Cortex of kidney (tissue), 1 donor: ENCODE results near the gene TTC39C.

Source experiments
- DNase-seq: peaks from one replicate; lab custom pipeline; 2025; lab: John Stamatoyannopoulos, UW

TTC39C gene

DNA sequence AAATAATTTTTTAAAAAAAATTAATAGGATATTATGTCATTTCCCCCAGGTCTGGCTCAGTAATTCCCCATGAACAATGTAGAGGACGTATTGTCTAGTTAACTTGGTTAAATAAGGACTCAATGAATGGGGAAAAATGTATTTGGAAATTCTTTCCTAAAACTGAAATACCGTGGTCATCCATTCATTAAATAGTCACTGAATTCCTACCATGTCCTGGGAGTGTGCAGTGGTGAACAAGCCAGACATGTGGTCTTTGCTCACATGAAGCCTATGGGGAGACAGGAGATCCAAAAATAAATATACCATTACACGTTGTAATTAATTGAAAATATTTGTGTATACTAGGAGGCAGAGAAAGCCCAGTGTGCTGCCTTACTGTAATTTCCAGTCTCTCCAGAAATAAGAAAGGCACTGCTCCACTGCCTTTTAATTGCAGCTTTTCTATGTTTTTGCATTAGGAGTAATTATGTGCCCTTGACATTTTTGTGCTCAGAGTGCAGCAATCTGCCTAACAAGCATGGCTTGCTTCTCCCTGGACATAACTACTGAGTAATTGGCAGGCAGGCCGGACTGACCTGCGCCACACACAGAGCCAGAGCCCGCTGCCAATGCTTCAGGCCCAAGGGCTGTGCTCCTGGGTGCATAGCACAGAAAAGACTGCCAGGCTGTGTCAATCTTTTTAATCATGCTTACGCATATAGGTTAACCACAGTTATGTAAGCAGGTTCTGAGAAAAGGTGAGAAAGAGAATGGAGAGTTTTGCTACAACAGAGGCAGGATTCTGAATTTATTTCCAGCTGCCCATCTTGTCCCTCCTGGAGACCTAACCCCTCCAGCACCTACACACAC lies 22.2 kb upstream of the TTC39C start:
- DNase-seq = no peak

DNA sequence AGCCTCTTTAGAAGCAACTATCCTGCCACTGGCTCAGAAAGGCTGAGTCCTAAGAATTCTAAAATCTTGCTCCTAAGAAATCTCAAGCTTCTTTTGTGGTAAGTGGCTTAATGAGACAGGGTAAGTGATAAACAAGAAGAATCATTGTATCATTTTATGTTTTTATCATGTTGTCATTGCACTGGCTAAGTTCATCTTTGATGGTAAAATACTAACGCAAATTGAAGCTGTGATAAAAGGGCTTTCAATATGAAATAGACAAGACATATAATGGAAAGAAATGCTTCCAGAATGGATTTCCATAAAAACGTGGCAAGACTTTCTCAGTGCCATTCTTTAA lies 21.6 kb upstream of the TTC39C start:
- DNase-seq = no peak

DNA sequence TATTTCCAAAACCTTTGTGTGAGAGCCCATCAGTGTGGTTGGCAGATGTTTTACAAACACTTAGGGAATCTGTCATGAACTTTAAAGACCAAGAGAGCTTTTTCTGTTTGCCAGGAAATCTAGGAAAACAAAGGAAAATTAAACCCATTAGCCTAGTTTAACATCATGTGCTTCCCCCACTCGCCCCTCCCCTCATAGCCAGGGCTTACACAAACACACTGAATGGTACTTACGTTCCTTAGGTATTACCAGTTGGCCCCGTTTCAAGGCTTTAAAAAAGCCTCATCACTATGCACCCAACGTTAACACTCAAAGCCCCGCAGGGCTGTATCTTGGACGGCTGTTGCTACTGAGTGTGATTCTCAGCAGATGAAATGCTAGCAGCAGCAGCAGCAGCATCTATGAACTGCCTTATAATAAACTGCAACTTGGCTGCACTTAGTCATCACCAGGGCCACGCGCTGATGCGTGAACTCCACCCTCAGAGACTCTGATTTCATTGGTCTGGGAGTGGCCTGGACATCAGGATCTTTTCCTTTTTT lies 20.1 kb upstream of the TTC39C start:
- no peak for DNase-seq

DNA sequence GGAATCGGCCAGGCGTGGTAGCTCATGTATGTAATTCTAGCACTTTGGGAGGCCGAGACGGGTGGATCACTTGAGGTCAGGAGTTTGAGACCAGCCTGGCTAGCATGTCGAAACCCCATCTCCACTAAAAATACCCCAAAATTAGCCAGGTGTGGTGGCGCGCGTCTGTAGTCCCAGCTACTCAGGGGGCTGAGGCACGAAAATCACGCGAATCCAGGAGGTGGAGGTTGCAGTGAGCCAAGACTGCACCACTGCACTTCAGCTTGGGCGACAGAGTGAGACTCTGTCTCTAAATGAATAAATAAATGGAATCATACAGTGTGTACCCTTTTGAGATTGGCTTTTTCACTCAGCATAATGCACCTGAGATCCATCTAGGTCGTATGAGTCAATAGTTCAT lies 19.4 kb upstream of the TTC39C start:
- DNase-seq = no peak

DNA sequence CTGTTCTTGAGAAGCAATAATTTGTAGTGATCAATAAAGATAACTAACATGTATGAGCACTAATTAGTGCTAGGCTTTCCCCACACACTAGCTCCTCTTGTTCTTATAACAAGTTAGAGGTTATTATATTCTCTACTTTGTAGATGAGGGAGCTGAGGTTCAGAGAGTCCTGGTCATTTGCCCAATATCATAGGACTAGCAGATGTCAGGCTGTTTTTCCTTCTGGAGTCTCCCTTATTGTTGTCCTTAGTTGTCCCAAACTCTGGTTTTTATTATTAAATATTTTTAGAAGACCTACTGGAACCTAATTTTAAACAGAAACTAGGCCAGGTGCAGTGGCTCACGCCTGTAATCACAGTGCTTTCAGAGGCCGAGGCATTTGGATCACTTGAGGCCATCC lies 16.5 kb upstream of the TTC39C start:
- no peak for DNase-seq

DNA sequence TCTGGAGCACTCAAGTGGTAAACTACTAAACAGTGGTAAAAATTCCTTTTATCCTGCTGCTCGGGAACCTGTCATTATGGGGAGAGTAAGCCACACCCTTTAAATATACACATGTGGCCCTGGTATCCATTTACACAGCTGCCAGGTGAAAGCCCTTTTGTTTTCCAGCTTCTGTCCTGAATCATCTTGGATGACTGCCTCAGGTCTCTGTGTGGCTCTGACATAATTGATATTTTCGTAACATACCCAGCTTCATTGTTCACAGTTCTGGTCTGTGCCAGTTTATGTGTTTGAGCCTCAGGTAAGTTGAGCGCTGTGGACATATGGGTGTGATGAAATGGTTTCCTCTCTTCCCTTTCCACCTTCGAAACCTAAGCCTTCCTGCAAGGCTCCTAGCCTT lies 15.7 kb upstream of the TTC39C start:
- no peak for DNase-seq

DNA sequence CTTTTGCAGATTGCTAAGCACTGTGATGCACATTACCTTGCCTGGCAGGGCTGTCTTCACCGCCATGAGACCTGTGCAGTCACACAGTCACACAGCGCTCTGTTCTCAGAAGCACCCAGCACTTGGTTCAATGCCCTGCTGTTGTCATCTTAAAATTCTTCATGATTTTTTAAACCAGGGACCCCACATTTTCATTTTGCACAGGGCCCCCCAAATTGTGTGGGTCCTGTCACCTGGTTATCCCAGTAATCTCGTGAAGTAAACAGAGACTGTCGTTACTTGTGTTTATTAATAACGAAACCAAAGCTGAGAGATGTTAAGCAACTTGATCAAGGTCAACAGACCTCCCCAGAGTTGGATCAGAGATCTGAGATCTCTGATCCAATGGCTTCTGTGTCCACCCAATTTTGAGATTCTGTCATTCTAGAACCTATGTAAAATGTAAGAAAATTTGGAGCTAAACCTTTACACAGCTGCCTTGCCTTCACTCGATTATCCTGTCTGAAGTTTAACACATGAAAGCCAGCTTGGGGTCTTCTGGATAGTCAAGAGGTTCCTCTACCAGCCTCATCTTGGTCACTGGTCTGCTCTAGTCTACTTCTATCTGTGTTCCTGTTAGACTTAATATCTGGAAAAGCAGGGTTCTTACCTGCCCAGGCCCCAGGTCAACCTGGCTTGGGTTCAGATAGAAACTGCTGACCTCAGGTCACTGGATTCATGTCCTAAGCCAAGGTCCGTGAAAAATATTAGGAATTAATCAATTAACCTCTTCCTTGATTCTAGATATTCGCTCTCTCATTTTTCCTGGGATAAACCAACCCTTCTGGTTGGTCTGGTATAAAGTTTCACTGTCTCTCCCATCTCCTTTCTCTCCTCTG lies 13.7 kb upstream of the TTC39C start:
- no peak for DNase-seq

DNA sequence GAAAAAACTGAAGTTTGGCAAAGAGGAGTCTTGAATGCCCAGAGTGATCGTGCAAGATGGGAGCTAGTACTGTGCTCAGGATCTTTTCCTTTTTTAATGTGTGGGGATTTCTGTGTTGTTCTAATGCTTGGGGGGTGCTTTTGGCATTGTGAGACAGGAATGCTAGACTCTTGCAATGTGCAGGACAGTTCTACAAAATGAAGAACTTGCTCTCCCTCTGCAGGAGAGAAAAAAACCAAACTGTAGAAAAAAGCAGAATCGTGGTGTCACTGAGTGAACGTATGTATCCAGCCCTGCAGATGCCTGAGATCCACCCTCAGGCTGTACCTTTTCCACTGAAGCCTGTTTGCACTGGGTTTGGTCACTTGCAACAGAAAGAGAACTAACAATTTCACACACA lies 12.1 kb upstream of the TTC39C start:
- no peak for DNase-seq

DNA sequence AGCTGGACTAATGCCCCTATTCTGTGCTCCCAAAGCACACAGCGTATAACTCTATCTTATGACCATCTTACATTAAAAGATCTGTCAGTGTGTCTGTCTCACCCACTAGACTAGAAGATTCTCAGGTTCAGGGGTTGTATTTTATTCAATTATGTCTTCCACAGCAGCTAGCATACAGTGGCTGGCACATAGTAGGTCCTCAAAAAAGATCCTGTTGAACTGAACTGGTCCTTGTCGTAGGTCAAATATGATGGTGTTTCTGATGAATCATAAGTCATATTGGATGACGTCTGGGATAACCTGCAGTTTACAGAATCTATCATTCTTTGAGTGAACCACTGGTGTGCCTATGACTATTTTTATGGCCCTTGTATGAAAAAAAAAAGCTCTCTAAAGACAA lies 11.3 kb upstream of the TTC39C start:
- no peak for DNase-seq

DNA sequence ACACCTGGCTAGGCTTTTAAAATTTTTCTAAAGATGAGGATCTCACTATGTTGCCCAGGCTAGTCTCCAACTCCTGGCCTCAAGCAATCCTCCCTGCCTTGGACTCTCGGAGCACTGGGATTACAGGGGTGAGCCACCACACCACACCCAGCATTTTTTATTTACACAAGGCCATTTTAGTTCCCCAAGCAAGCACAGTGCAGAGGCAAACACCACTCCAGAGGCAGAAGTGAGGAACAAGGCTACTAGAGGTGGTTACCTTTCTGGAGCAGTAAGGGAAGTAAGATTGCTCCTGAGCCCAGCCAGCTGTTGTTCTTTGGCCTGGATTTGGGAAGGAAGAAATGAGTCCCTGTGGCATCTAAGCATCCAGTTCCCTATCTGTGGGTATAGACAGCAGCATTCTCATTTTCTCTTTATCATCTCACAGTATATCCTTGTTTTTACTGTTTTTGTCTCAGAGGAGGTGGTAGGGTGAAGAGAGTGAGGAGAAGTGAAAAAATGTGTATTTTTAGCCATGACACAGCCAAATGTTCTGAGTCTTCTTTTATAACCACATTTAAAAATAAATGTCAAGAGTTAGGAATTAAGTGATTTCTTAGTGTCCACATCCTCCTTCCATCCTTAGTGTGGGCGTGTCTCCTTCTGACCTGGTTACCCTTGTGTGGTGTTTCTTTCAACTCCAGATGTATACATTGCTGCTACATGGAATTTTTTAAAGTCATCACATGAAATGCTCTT lies 10.5 kb upstream of the TTC39C start:
- no peak for DNase-seq

DNA sequence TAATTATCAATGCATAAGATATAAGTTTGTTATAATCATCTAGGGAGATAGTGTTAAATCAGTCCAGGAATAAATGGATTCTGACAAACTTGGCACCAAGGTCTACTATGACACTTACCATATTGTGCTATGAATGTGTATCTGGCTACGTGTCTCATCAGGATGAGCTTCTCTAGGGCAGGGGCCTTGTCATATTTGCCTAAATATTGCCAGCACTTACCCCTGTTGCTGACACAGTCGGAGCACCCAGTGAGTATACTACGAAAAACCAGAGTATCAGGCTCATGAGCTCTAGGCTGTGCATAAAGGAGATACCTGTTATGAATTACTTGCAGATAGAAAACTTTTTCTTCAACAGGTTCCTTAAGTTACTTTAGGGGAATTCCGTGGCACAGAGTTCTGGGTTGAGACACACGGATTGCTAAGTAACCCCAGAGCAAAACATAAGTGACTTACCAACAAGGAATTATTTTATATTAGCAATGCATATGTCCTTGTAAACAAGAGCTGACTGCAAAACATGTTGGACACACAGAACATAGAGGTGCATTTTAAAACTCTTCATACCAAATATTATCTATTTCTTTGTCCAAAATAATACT lies 7.7 kb upstream of the TTC39C start:
- no peak for DNase-seq

DNA sequence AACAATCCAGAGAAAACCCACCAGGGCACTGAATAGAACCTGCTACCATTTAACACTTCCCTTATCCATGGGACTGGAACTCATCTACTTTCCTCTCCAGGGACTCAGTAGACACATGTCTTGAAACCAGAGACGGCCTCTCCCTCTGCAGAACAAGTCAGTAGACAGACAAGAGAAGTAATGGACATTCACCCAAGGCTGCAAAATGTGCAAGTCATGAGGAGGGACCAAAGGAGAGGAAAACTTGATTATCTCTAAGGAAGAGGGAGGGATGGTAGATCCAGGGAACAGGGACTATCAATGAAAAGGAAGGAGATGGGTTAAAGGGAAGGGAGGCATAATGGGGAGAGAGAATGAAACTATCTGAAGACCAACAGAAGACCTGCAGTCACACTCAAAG lies 5.3 kb upstream of the TTC39C start:
- no peak for DNase-seq

DNA sequence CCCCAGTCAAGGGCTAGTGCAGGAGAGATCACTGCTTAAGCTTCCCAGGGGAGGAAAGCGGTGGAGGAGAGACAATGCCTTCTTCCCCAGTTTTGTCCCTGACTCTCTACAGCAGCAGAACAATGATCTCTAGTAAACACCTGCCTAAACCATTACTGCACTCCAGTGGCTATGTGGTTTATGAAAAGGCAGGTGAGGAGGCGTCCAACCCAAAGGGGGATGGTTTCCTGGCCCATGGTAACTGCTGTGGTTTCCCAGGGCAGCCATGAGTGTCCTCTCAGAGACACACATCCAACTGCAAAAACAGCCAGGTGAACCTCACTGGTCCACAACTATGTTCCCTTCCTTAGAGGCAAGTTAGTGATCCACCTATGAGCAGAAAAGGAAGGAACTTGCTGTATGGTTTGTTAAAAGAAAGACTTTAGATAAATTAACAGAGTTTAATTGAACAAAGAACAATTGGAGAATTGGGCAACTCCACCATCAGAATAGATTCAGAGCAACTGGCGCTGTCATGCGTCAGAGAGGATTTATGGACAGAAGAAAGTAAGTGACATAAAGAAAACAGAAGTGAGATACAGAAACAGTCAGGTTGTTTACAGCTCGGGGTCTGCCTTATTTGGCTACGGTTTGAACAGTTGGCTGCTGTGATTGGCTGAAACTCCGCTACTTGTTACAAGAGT lies 4.8 kb upstream of the TTC39C start:
- DNase-seq = no peak

DNA sequence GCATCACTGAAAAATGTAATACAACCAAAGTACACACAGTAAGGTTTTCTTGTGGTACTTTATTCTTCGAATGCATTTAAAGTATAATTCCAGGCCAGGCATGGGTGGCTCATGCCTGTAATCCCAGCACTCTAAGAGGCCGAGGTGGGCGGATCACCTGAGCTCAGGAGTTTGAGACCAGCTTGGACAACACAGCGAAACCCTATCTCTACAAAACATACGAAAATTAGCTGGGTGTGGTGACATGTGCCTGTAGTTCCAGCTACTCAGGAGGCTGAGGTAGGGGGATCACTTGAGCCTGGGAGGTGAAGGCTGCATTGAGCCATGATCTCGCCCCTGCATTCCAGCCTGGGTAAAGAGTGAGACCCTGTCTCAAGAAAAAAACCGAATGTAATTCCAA lies 3.9 kb upstream of the TTC39C start:
- no peak for DNase-seq

DNA sequence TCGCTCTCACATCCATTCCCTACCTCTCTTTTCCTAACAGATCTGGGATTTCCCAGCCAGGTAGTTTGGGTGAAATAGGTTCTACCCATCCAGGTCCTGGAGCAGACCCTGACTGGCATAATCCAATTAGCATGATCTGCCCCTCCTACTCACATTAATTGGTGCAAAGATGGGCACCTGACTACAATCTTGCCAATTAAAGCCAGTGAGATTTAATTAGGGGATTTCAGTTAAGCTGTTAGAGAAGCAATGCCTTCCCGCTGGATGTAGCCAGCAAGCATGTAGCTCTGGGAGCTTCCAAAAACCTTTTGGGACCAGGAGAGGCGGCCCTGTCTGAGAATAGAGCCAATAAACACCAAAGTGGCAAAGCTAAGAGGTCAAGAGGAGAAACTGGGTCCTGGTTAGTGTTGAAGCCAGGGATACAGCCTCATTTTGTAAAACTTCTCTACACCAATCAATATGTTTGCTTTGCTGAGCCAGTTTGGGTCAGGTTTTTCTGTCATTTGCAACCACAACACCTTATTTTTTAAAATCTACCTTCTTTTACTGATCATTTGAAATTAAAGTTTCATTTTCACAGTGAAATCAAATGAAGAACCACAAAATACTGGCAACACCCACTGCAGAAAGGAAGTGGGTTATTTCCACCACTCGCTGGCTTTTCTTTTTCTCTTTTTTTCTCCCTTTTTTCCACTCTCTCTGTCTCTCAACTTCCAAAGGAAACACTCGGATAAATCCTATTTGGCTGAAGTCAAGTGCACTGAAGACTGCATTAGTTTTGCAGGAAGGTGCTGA lies 3.2 kb upstream of the TTC39C start:
- DNase-seq = no peak

DNA sequence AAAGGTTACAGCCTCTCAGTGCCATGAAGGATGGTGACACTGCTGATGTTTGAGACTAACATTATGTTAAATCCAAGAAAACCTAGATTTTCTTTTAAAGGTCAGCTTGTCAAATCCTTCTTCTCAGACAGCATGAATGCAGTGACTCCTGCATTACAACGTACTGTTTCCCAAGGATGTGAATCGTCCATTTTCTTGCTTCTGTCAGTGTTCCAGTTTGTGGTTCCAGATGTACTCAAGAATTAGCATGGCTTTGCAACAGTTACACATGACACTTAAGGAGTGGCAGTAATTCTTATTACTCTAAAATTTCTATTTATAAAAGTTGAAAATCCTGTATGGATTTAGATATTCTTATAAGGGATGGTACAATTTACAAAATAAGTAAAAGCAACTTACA lies 1.5 kb upstream of the TTC39C start:
- no peak for DNase-seq

DNA sequence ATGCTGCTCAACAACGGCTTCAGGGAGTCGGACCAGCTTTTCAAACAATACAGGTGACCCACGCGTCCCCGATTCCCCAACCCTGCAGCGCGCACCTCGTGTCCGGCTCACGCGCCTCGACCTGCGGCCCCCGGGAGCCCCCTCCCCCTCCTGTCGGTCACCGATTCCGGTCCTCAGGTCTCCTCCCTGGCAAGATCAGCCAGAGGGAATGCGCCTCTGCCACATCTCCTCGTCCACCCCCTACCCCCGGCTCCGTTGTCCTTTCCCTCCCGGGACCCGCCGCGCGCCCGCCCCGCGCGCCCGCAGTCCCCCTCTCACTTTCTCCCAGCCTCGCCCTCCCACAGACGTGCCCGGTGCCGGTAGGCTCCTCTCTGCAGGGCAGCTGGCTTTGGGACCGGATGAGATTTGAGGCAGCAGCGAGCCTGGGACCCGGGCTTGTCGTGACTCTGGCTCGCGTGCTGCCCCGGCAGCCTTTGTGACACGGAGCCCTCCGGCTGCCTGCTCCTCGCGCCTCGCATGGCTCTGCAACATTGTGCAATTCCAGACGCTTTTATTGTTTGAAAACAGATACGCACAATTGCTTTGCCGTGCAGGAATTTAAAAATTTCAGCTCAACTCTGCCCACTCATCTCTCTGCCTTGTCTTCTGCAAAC lies 558 bp downstream of the TTC39C start:
- no peak for DNase-seq

DNA sequence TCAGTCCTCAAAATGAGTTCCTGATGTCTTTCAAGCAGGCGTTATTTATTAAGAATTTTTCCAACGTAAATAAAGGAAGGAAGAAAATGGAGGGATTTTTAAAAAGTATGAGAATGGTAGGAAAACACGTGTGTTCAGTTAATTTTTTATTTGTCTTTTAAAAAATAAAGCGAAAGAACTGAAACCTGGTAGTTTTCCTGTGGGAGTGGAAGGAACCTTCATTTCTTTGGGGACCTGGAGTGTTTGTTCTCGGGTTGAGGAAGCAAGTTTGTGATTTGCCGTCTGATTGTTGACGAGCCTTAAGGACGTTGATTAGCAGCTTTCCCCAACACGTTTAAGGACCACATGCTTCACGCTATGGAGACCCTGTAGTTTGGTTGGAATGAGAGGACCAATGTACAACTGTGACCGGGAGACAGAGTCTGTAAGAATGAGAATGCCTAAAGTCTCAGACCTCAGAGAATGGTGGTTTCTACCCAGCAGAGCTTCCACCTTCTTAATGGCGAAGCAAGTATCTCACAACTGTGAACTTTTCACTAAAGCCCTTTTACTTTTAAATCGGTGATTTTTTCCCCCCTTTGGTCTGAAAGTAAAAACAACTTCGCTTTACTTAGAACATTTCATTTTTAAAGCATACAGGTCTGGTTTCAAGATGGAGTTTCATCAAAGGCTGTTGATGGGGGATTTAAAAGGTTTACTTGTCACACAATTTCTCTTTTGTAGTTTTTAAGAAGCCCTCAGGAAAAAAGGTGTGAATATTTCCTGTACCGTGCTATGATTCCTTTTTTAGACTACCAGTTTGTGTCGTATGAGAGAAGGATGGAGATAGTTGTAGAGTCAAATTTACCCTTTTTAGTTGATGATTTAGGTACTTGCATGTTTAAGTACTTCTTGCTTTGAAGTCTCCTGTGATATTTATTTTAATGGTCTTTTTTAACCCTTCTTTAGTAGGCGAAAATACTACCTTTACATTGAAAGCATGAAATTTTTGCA lies 1.4 kb downstream of the TTC39C start:
- no peak for DNase-seq

DNA sequence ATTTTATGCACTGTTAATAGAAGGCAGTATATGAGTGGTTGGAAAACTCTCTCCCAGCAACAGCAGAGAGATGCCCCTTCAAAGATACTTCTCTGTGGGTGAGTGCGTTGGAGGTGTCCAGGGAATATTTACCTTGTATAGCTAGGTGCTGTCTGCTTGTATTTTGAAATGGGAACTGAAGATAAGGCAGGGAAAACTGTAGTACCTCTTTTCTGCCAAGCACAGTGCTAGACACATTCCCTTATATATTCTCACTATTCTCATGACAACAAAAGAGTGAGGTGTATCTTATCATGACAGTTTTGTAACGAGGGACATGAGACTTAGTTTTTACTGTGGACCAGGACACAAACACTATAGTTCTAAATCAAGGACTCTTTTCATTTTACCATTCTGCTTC lies 2.1 kb downstream of the TTC39C start:
- DNase-seq = no peak
